ENCODE data around the gene SCUBE2.
"Not testable (repeated sequence)": the region's sequence is repeated elsewhere in the genome, so short reads cannot be mapped to it uniquely, and the experiment has no call there.

SCUBE2 gene

GRCh38 chr11:9109858-9110731 is 18.7 kb upstream of the SCUBE2 start:
- FAIRE-seq (no peak), DNase-seq (ENCODE audit: insufficient read length, low spot score) (no peak)

GRCh38 chr11:9104580-9104979 is 13.2 kb upstream of the SCUBE2 start:
- DNase-seq (ENCODE audit: insufficient read length, low spot score), result no peak
- no peak for FAIRE-seq

GRCh38 chr11:9103542-9104276 is 12.3 kb upstream of the SCUBE2 start:
- no peak for DNase-seq (ENCODE audit: insufficient read length, low spot score)
- FAIRE-seq, result no peak

GRCh38 chr11:9099617-9100016 is 8.2 kb upstream of the SCUBE2 start:
- no peak for FAIRE-seq

GRCh38 chr11:9098455-9098854 is 7.1 kb upstream of the SCUBE2 start:
- not testable (repeated sequence) for FAIRE-seq; DNase-seq (ENCODE audit: insufficient read length, low spot score)

More at GRCh38 chr11:9099617-9100016, 8.2 kb upstream of the SCUBE2 start:
- no peak for DNase-seq (ENCODE audit: insufficient read length, low spot score)

GRCh38 chr11:9097186-9097943 is 6.0 kb upstream of the SCUBE2 start:
- FAIRE-seq; DNase-seq (ENCODE audit: insufficient read length, low spot score): not testable (repeated sequence)

GRCh38 chr11:9096427-9096826 is 5.0 kb upstream of the SCUBE2 start:
- DNase-seq (ENCODE audit: insufficient read length, low spot score), result no peak

GRCh38 chr11:9095421-9095820 is 4.0 kb upstream of the SCUBE2 start:
- DNase-seq (ENCODE audit: insufficient read length, low spot score) (no peak), FAIRE-seq (no peak)

More at GRCh38 chr11:9096427-9096826, 5.0 kb upstream of the SCUBE2 start:
- no peak for FAIRE-seq

GRCh38 chr11:9094420-9094819 is 3.0 kb upstream of the SCUBE2 start:
- DNase-seq (ENCODE audit: insufficient read length, low spot score), result no peak
- no peak for FAIRE-seq

- FAIRE-seq (no peak), DNase-seq (ENCODE audit: insufficient read length, low spot score) (no peak)
Observed at GRCh38 chr11:9092853-9093778, 1.7 kb upstream of the SCUBE2 start.

GRCh38 chr11:9092072-9092471 is 673 bp upstream of the SCUBE2 start:
- no peak for DNase-seq (ENCODE audit: insufficient read length, low spot score)
- FAIRE-seq, result no peak

GRCh38 chr11:9090488-9091043 is 833 bp downstream of the SCUBE2 start:
- DNase-seq (ENCODE audit: insufficient read length, low spot score) (no peak), FAIRE-seq (no peak)

GRCh38 chr11:9089636-9090035 is 1.8 kb downstream of the SCUBE2 start:
- DNase-seq (ENCODE audit: insufficient read length, low spot score), result no peak

GRCh38 chr11:9089061-9089460 is 2.3 kb downstream of the SCUBE2 start:
- no peak for FAIRE-seq
- no peak for DNase-seq (ENCODE audit: insufficient read length, low spot score)

More at GRCh38 chr11:9089636-9090035, 1.8 kb downstream of the SCUBE2 start:
- no peak for FAIRE-seq

GRCh38 chr11:9082575-9082974 is 8.8 kb downstream of the SCUBE2 start:
- FAIRE-seq (no peak), DNase-seq (ENCODE audit: insufficient read length, low spot score) (no peak)

- FAIRE-seq, result no peak
- no peak for DNase-seq (ENCODE audit: insufficient read length, low spot score)
Observed at GRCh38 chr11:9081153-9081552, 10.2 kb downstream of the SCUBE2 start.

GRCh38 chr11:9078113-9079086 is 13.0 kb downstream of the SCUBE2 start:
- FAIRE-seq, result no peak
- DNase-seq (ENCODE audit: insufficient read length, low spot score), result no peak

- no peak for DNase-seq (ENCODE audit: insufficient read length, low spot score)
- FAIRE-seq, result no peak
Observed at GRCh38 chr11:9077164-9077563, 14.2 kb downstream of the SCUBE2 start.
